Measurements from ENCODE around the gene GOLGA6C.
"Not testable (repeated sequence)": the region's sequence is repeated elsewhere in the genome, so short reads cannot be mapped to it uniquely, and the experiment has no call there.

Gene GOLGA6C

GRCh38 chr15:75319231-75319897 is 61.2 kb downstream of the GOLGA6C start:
- DNase-seq (ENCODE audit: low read depth) = not testable (repeated sequence)
